Activated CD8-positive, alpha-beta memory T cell treated with anti-CD3 and anti-CD28 coated beads, Interleukin-2, amount 50 U/mL, for 24 hours (primary cell): ENCODE data around the gene CFAP99.
"Not testable (repeated sequence)": the region's sequence is repeated elsewhere in the genome, so short reads cannot be mapped to it uniquely, and the experiment has no call there.

Experiments used
- DNase-seq: peaks from one replicate; pipeline ENCODE4 v3.0.0-alpha.2; 2020; ENCODE audit errors: extremely low read depth

Gene CFAP99

DNA sequence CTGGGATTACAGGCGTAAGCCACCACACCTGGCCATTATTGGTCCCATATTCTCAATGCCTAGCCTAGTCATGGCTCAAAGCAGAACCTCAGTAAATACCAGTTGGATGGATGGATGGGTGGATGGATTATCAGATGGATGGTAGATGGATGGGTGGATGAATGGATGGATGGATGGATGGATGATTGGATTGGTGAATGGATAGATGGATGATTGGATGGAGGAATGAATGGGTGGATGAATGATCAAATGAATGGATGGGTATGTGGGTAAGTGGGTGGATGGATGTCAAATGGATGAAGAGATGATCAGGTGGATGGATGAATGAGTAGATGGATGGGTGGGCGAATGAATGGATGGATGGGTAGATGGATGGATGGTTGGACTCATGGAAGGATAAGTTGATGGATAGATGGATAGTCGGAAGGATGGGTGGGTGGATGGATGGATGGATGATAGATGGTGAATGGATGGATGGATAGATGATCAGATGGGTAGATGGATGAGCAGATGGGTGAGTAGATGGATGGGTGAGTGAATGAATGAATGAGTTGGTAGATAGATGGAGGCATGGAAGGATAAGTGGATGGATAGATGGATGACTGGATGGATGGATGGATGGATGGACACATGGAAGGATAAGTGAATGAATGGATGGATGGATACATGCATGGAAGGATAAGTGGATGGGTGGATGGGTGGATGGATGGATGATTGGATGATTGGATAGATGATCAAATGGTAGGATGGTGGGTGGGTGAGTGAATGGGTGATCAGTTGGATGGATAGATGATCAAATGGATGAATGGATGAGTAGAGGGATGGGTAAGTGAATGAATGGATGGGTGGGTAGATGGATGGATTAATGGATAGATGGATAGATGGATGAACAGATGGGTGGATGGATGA is 28.2 kb downstream of the CFAP99 start:
- no peak for DNase-seq

DNA sequence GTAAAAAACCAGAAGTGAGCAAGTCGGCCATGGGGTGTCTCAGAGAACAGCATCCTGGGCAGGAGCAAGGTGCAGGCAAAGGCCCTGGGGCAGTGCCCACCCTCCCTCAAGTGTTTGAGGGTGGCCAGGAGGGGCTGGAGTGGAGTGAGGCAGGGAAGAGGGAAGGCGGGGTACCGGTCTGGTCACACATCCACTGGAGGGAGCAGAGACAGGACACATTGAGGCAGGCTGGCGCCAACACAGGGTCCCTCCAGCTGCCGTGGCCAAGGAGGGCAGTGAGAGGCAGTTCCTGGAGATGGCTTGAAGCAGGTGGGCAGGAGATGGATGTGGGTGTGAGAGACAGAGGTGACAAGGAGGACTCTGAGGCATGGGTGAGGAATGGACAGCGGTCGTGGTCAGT is 29.8 kb downstream of the CFAP99 start:
- no peak for DNase-seq

GRCh38 chr4:2449051-2449450 is 30.3 kb downstream of the CFAP99 start:
- no peak for DNase-seq

- no peak for DNase-seq
Measured at GRCh38 chr4:2449511-2450392, 31.0 kb downstream of the CFAP99 start.

DNA sequence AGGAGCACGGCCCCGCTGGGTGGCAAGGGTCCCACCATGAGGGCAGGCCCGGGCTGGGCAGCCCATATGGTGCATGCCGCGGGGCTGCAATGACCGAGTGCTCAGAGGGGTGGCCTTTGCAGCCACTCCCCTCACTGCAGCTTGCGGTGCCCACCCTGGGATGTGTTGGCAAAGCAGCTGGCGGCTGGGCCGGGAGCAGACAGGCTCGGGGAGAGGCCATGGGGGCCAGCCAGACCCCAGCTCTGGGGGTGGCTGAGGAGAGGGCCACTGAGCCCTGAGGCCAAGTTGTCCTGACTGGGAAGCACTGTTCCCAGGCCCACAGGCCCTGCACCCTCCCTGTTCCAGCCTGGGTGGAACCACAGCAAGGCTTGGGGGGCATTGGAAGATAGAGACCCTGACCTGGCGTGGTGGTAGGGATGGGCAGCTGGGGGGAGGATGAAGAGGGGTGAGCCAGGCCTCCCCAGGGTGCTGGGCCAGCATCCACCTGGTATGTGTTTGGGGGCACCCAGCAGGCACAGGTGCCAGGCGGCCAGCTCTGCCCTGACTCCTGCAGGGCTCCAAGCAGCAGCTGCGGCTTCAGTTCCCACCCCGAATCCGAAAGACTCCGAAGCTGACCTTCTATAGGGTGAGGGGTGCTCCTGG is 31.8 kb downstream of the CFAP99 start:
- no peak for DNase-seq

DNA sequence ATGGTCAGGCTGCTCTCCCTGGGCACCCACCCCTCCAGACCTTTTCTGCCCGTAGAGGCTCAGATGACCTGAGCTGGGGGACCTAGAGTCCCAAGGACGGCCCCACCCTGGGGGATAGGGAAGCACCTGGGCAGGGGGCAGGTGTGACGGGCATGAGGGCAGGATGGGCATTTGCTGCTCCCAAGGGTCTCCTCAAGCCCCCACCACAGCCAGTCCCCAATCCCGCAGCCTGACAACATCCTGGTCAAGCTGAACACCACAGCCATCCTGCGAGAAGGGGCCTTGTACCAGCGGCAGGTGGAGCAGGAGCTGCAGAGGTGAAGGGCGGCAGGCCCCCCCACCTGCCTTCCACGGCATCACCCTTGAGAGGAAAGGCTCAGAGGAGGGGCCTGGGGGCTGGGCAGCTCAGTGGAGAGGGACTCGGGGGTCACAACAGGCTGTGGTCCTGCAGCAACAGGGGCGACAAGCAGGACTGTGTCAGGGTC is 32.3 kb downstream of the CFAP99 start:
- DNase-seq: no peak

- DNase-seq: no peak
Measured at GRCh38 chr4:2451821-2452785, 33.3 kb downstream of the CFAP99 start.

DNA sequence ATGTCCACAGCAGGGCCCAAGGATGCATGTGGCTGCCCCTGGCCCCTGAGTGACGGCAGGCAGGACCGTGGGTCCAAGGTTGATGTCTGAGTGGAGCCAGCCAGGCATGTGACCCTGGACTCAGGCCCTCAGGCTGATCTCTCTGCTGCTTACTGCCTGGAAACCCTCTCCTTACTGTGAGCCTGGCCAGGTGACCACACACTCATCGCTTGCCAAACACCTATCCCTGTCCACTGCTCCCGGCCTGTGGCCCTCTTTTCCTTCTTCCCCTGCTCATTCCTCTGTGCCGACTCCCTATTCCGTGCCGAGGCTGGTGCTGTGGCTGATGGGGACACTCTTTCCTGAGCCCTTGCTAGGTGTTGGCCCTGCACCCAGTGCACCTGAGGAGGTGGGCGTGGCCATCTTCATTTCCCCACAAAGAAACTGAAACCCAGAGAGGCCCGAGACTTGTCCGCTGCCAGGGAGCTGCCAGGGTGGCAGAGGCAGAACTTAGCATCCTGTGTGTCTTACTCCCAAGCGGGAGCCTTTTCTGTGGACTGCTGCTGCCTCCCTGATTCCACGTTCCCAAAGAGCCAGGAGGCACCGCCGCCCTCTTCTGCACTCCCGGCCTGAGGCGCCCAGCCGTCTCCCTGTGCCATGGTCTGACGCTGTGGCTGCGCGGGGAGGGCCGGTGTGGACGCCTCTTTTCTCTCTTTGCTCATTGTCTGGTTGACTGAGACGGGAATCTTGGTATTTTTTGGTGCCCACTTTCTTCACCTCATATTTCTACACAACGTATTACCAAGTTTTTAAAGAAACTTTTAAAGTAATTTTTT is 38.9 kb downstream of the CFAP99 start:
- DNase-seq: no peak

DNA sequence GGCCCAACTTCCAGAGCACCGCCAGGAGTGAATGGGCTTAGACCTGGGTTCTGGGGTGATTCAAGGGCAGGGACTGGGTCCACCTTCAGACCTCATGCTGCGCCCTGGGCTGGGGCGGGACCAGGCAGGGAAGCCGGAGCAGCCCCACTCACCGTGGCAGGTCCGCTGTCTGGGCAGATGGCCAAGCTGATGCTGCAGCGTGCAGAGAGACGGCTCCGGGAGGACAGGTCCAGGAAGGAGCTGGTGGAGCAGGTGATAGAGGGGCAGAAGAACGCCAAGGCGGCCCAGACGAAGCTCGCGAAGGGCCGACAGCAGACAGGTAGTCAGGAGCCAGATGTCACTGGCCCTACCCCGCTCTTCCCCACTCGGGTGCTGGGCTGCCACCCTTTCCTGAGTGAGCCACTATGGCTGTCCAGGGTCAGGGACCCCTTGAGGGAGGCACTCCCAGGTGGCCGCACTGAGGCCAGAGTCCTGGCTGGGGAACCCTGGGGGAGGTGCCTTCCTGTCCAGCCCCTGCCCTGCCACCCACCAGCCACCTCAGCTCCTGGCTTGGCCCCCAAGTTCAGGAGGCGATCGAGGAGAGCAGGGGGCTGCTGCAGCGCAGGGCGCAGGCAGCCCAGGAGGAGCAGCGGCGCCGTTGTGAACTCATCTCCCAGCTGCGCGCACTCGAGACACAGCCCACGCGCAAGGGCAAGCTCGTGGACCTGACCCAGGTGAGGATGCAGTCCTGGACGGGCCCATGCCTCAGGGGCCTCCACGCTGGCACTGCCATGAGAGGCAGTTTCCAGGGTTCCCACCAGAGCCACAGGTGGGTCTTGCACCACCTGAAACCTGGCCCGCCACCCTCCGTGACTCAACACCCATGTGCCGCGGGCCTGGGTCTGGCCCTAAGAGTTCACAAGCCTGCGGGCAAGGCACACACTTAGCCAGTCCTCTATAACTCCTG is 40.1 kb downstream of the CFAP99 start:
- no peak for DNase-seq

GRCh38 chr4:2459589-2460349 is 41.0 kb downstream of the CFAP99 start:
- no peak for DNase-seq

GRCh38 chr4:2461246-2461960 is 42.6 kb downstream of the CFAP99 start:
- no peak for DNase-seq

- no peak for DNase-seq
Measured at GRCh38 chr4:2462218-2462991, 43.6 kb downstream of the CFAP99 start.

GRCh38 chr4:2462992-2463762 is 44.4 kb downstream of the CFAP99 start:
- DNase-seq: no peak

DNA sequence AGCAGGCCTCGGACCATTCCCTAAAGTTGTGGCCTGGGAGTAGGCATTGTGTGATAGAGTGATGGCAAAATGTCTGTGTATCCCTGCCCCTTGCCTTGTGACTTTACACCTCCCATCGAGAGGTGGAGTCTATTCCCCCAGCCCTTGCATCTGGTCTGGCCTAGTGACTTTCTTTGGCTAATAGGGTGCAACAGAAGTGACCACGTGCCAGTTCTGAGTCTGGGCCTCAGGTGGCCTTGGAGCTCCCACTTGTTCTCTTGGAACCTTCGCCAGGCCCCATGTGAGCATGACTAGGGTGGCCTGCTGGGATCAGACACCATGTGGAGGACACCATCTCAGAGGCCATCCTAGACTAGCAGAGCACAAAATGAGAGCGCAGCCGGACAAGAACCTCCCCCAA is 46.3 kb downstream of the CFAP99 start:
- no peak for DNase-seq

GRCh38 chr4:2465544-2465943 is 46.8 kb downstream of the CFAP99 start:
- DNase-seq: not testable (repeated sequence)
